Mesothelial cell of epicardium (in vitro differentiated cells): Measurements from ENCODE around the gene HID1. TPM values are rescaled to one million over a fixed set of nuclear protein-coding genes. Genes with fewer than 3 reads are reported as not detected.

ENCODE experiments used
- DNase-seq, 2 experiments: peaks; one replicate each; pipeline ENCODE4 v3.0.0; 2021; ENCODE audit warnings: low spot score in 2 of 2; ENCODE audit not compliant: unreplicated experiment in 2 of 2
- H3K27ac Mint-ChIP-seq: 2 replicates; pipeline ENCODE4 v1.8.0; 2021; ENCODE audit warnings: mixed read lengths
- H3K27me3 Mint-ChIP-seq: 2 replicates; pipeline ENCODE4 v1.8.0; 2021; ENCODE audit warnings: low read depth, mixed read lengths
- H3K36me3 Mint-ChIP-seq: 2 replicates; pipeline ENCODE4 v1.8.0; 2021; ENCODE audit warnings: mixed read lengths
- H3K4me1 Mint-ChIP-seq: 2 replicates; pipeline ENCODE4 v1.8.0; 2021; ENCODE audit warnings: mixed read lengths
- H3K4me3 Mint-ChIP-seq: 2 replicates; pipeline ENCODE4 v1.8.0; 2021; ENCODE audit warnings: mild to moderate bottlenecking, moderate library complexity, mixed read lengths
- H3K9me3 Mint-ChIP-seq: 2 replicates; pipeline ENCODE4 v1.8.0; 2021; ENCODE audit warnings: mixed read lengths
- total RNA-seq: library from RNA; stranded (reverse); gene quantifications from 3 replicates; pipeline ENCODE4 v1.2.1, GENCODE V29; 2021
- TF ChIP-seq, protein P1 (sequence below): fragments of 200-600 bp; sonication (generic); IDR thresholded peaks from one replicate; pipeline ENCODE4 v1.5.0; 2021; ENCODE audit warnings: antibody characterized with exemption; ENCODE audit not compliant: unreplicated experiment

The HID1 gene
- total RNA-seq, 1 donor from 2014 or later = 50.7 TPM

DNA sequence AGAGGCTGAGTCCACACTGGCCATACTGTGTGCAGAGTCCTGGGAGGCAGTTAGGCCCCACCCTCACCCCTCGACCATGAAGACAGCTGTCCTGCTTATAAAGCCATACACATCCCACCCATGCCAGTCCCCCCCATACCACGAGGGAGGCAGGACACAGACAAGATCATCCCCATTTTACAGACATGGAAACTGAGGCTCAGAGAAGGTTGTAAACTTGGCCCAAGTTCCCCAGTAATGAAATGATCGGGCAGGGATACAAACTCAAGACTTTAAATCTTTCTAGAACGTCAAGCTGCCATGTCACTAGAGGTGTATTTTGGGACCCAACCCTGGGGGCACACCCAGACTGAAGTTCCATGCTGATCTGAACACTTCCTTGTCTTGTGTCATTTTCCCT lies 16.5 kb downstream of the HID1 start:
- Mint-ChIP-seq H3K4me1 (no peaks in the 10 kb centered on the region), H3K9me3 (no peaks in the 10 kb centered on the region), H3K27ac (no peak overlapping the region), H3K36me3 (peaks cover 5% of the 10 kb centered on the region), H3K27me3 (peaks cover 4% of the 10 kb centered on the region), H3K4me3 (no peak overlapping the region)
- TF ChIP-seq, protein P1, sequence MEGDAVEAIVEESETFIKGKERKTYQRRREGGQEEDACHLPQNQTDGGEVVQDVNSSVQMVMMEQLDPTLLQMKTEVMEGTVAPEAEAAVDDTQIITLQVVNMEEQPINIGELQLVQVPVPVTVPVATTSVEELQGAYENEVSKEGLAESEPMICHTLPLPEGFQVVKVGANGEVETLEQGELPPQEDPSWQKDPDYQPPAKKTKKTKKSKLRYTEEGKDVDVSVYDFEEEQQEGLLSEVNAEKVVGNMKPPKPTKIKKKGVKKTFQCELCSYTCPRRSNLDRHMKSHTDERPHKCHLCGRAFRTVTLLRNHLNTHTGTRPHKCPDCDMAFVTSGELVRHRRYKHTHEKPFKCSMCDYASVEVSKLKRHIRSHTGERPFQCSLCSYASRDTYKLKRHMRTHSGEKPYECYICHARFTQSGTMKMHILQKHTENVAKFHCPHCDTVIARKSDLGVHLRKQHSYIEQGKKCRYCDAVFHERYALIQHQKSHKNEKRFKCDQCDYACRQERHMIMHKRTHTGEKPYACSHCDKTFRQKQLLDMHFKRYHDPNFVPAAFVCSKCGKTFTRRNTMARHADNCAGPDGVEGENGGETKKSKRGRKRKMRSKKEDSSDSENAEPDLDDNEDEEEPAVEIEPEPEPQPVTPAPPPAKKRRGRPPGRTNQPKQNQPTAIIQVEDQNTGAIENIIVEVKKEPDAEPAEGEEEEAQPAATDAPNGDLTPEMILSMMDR = no peak
- no peak for DNase-seq

GRCh38 chr17:74954665-74955421 lies 17.7 kb downstream of the HID1 start:
- no peaks in the 10 kb centered on the region for H3K9me3 Mint-ChIP-seq
- H3K4me3 Mint-ChIP-seq = no peak overlapping the region
- peaks cover 4% of the 10 kb centered on the region for H3K27me3 Mint-ChIP-seq
- TF ChIP-seq, protein P1 = no peak
- peaks cover 3% of the 10 kb centered on the region for H3K4me1 Mint-ChIP-seq
- no peak overlapping the region for H3K27ac Mint-ChIP-seq
- no peak for DNase-seq
- H3K36me3 Mint-ChIP-seq = peaks cover 5% of the 10 kb centered on the region

DNA sequence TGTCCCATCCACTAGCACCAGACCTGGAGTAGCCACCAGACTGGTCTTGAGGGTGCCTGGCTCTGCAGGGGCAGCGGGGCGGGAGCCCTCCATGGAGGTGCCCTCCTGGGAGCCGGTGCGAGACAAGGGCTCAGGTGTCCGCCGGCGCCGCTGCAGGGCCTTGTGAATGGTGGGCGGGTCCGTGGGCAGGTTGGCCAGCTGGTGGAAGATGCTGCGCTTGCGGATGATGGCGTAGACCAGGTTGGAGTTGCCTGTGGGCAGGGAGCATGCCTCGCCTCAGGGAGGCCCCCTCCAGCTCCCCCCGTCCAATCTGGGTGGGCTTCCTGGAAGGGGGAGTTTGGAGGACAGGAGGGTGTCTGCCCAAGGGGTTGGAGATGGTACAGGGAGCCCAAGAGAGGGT lies 18.4 kb downstream of the HID1 start:
- TF ChIP-seq, protein P1 = no peak
- Mint-ChIP-seq H3K4me1 (peaks cover 5% of the 10 kb centered on the region), H3K27me3 (peaks cover 4% of the 10 kb centered on the region), H3K27ac (no peak overlapping the region), H3K9me3 (no peaks in the 10 kb centered on the region), H3K4me3 (no peak overlapping the region), H3K36me3 (peaks cover 5% of the 10 kb centered on the region)
- no peak for DNase-seq

DNA sequence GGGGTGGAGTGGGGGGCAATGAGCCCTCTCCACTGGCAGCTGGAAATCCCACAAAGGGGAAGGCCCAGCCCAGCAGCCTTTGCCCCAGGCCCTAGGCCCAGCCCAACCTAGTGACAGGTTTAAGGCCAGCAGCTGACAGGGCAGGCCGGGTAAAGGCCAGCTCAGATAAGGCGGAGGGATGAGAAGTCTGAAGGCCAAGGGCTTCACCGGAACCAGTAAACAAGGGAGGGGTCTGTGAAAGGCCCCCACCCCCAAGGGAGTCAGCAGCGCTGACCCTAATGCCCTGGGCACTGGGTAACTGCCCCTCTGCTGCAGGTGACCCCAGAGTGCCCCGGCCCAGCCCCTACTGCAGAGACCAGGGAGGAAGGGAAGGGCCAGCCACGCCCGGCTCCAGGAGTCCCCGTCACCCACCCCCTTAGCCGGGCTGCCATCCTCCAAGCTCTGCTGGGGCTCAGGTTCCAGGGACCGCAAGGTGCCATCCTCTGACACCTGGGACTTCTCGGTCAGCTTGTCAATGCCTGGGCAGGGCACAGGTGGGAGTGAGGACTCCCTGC lies 19.3 kb downstream of the HID1 start:
- no peaks in the 10 kb centered on the region for H3K9me3 Mint-ChIP-seq
- peaks cover 5% of the 10 kb centered on the region for H3K4me1 Mint-ChIP-seq
- peaks cover 5% of the 10 kb centered on the region for H3K36me3 Mint-ChIP-seq
- DNase-seq = no peak
- TF ChIP-seq, protein P1 = no peak
- no peak overlapping the region for H3K27ac Mint-ChIP-seq
- no peak overlapping the region for H3K4me3 Mint-ChIP-seq
- peaks cover 6% of the 10 kb centered on the region for H3K27me3 Mint-ChIP-seq

DNA sequence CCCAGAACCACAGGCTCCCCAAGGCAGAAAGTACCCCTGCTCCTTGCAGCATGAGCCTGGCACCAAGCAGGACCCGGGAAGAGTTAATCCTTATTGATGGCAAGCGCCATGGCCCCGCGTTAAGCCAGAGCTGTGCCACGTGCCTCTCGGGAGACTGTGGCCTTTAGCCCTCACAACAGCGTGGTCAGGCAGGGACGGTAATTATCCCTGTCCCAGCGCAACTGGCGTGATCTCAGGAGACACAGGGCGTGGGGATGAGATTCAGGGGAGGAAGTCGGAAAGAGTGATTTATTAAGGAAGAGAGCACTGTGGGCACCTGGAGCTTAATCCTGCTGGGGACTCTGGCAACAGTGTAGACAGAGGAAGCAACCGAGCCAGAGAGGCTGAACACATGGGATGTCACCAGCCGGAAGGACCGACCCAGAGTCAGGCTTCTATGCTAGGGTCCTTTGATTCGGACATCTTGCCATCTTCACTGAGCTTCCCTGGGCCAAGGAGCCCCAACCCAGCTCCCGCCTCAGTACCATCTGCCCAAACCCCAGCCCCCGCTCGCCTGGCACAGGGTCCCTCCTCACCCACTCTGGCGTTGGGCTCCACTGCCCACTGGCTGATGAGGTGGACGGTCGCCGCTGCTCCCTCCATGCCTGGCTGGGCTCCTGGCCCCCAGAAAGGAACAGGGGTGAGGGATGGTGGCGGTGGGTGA lies 20.0 kb downstream of the HID1 start:
- TF ChIP-seq, protein P1 = no peak

More for the DNA sequence above, 20.0 kb downstream of the HID1 start:
- H3K27me3 Mint-ChIP-seq = peaks cover 7% of the 10 kb centered on the region
- H3K27ac Mint-ChIP-seq = no peak overlapping the region
- H3K36me3 Mint-ChIP-seq = peaks cover 5% of the 10 kb centered on the region
- H3K9me3 Mint-ChIP-seq = no peaks in the 10 kb centered on the region
- no peak overlapping the region for H3K4me3 Mint-ChIP-seq
- DNase-seq = no peak
- H3K4me1 Mint-ChIP-seq = peaks cover 5% of the 10 kb centered on the region
